NOMO-1 treated with DMSO at 0.1 percent for 48 hours (cell line): ENCODE measurements around the gene HMCN1.

Source experiments
- DNase-seq: peaks from one replicate; lab custom pipeline; 2025; ENCODE audit not compliant: unreplicated experiment; lab: John Stamatoyannopoulos, UW

HMCN1 gene

GRCh38 chr1:186063091-186063657 lies 329.0 kb downstream of the HMCN1 start:
- no peak for DNase-seq

- DNase-seq, result no peak
These were observed 332.2 kb downstream of the HMCN1 start for GRCh38 chr1:186066411-186066810.

GRCh38 chr1:186073697-186074096 lies 339.5 kb downstream of the HMCN1 start:
- no peak for DNase-seq

GRCh38 chr1:186076006-186076405 lies 341.8 kb downstream of the HMCN1 start:
- no peak for DNase-seq

- no peak for DNase-seq
These were observed 344.1 kb downstream of the HMCN1 start for GRCh38 chr1:186078245-186078644.

- DNase-seq, result no peak
These were observed 345.0 kb downstream of the HMCN1 start for GRCh38 chr1:186079084-186079684.

GRCh38 chr1:186082235-186082937 lies 348.2 kb downstream of the HMCN1 start:
- DNase-seq, result peak; percentile 7

- no peak for DNase-seq
These were observed 352.4 kb downstream of the HMCN1 start for GRCh38 chr1:186086583-186086982.

GRCh38 chr1:186089940-186090339 lies 355.7 kb downstream of the HMCN1 start:
- no peak for DNase-seq

GRCh38 chr1:186091222-186091720 lies 357.1 kb downstream of the HMCN1 start:
- no peak for DNase-seq

GRCh38 chr1:186093437-186093836 lies 359.2 kb downstream of the HMCN1 start:
- no peak for DNase-seq

- DNase-seq, result no peak
These were observed 360.0 kb downstream of the HMCN1 start for GRCh38 chr1:186094172-186094571.

- no peak for DNase-seq
These were observed 365.3 kb downstream of the HMCN1 start for GRCh38 chr1:186099336-186100104.

GRCh38 chr1:186102107-186102506 lies 367.9 kb downstream of the HMCN1 start:
- DNase-seq, result no peak

- DNase-seq, result no peak
These were observed 368.5 kb downstream of the HMCN1 start for GRCh38 chr1:186102547-186103148.

- no peak for DNase-seq
These were observed 370.3 kb downstream of the HMCN1 start for GRCh38 chr1:186104459-186104858.

- no peak for DNase-seq
These were observed 378.1 kb downstream of the HMCN1 start for GRCh38 chr1:186112280-186112679.

GRCh38 chr1:186113461-186113860 lies 379.3 kb downstream of the HMCN1 start:
- no peak for DNase-seq

GRCh38 chr1:186118724-186119123 lies 384.5 kb downstream of the HMCN1 start:
- DNase-seq, result no peak

GRCh38 chr1:186122837-186123236 lies 388.6 kb downstream of the HMCN1 start:
- no peak for DNase-seq

GRCh38 chr1:186125035-186125434 lies 390.8 kb downstream of the HMCN1 start:
- no peak for DNase-seq
